Body of pancreas (tissue), 4 donors: Measurements from ENCODE around the gene ERO1A. TPM values are rescaled to one million over a fixed set of nuclear protein-coding genes. Genes with fewer than 3 reads are reported as not detected.

Source experiments
- ATAC-seq: fragments of 150-250 bp; one replicate; pipeline ENCODE4 v1.9.1; 2016
- DNase-seq, 4 donors: peaks; one replicate each; pipeline ENCODE4 v3.0.0-alpha.2; 2019
- H3K27ac ChIP-seq, 4 donors: fragments of 200-600 bp; sonication (generic); 1 replicate in 3 of 4; 2 replicates in 1 of 4; pipeline versions ENCODE4 v1.5.1 to v1.6.1; 2016 to 2019; ENCODE audit warnings: mild to moderate bottlenecking in 1 of 4, mixed read lengths in 1 of 4, moderate library complexity in 1 of 4
- H3K27me3 ChIP-seq, 2 donors: fragments of 200-600 bp; sonication (generic); one replicate each; pipeline ENCODE4 v1.6.0; 2016; ENCODE audit warnings: mild to moderate bottlenecking in 1 of 2
- H3K36me3 ChIP-seq, 2 donors: fragments of 200-600 bp; sonication (generic); replicated peaks in 1 of 2; 2 replicates each; pipeline ENCODE4 v1.5.1; 2016; ENCODE audit warnings: low read depth in 2 of 2; ENCODE audit not compliant: insufficient read depth in 1 of 2
- H3K4me1 ChIP-seq: fragments of 200-600 bp; sonication (generic); one replicate; pipeline ENCODE4 v1.6.0; 2016
- H3K4me3 ChIP-seq, 2 donors: fragments of 200-600 bp; sonication (generic); 1 replicate in 1 of 2; 2 replicates in 1 of 2; pipeline ENCODE4 v1.5.1; 2016 to 2019
- H3K9me3 ChIP-seq, 3 donors: fragments of 200-600 bp; sonication (generic); 1 replicate in 2 of 3; 2 replicates in 1 of 3; pipeline ENCODE4 v1.5.1; 2016
- POLR2A ChIP-seq, 3 donors: fragments of 450-650 bp; IDR thresholded peaks; one replicate each; pipeline ENCODE4 v1.6.1; 2016; ENCODE audit warnings: antibody characterized with exemption in 3 of 3, mild to moderate bottlenecking in 2 of 3
- WGBS, 2 donors: methylation state at CpG; one replicate each; pipeline ENCODE4 v1.1.5; 2017; 5-methylcytosine and 5-hydroxymethylcytosine counted together
- intact Hi-C: fragments of 100-400 bp; cut with DNase I; formaldehyde crosslinking; loops from one replicate; pipeline ENCODE4 v1.15.1; 2023
- total RNA-seq, 2 donors: library from RNA; depleted of rRNA; stranded (reverse); fragments of >200 nt; gene quantifications; one replicate each; pipeline ENCODE4 v1.1.0, GENCODE V29; 2016
- TF ChIP-seq, protein P1 (sequence below), 7 experiments: fragments of 450-650 bp in 4 of 7; fragments of 200-600 bp in 3 of 7; sonication (generic) in 3 of 7; IDR thresholded peaks; one replicate each; pipeline ENCODE4 v1.5.1; 2016 to 2019; ENCODE audit warnings: antibody characterized with exemption in 7 of 7

The ERO1A gene
- total RNA-seq, 2 donors from 2014 or later = 30.9 to 42.5 TPM

DNA sequence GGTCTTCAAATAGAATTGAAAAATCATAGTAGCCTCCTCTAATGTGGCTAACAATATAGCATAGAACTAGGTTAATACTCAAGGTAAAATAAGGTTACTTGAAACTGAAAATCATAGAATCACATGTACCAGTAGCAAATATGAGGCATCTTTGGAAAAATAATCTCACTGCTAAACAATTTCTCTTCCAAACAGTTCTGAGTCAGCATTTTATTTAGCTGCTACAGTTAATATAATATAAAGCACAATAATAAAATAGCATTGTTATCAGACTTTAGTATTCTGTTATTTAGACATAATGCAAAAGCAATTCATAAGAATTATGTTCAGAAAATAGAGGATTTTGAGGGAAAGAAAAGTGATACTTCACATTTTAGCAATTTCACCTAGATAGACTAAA, 35.0 kb downstream of the ERO1A start:
- Histone ChIP-seq H3K27ac (no peak overlapping the region), H3K4me1 (no peaks in the 10 kb centered on the region), H3K27me3 (no peaks in the 10 kb centered on the region), H3K36me3 (peaks cover 0 to 4% of the 10 kb centered on the region in 2 donors), H3K4me3 (no peak overlapping the region), H3K9me3 (no peaks in the 10 kb centered on the region)
- DNase-seq = no peak
- no peak for TF ChIP-seq POLR2A (IDR thresholded peaks at IDR 0.05)
- TF ChIP-seq, protein P1, sequence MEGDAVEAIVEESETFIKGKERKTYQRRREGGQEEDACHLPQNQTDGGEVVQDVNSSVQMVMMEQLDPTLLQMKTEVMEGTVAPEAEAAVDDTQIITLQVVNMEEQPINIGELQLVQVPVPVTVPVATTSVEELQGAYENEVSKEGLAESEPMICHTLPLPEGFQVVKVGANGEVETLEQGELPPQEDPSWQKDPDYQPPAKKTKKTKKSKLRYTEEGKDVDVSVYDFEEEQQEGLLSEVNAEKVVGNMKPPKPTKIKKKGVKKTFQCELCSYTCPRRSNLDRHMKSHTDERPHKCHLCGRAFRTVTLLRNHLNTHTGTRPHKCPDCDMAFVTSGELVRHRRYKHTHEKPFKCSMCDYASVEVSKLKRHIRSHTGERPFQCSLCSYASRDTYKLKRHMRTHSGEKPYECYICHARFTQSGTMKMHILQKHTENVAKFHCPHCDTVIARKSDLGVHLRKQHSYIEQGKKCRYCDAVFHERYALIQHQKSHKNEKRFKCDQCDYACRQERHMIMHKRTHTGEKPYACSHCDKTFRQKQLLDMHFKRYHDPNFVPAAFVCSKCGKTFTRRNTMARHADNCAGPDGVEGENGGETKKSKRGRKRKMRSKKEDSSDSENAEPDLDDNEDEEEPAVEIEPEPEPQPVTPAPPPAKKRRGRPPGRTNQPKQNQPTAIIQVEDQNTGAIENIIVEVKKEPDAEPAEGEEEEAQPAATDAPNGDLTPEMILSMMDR (IDR thresholded peaks at IDR 0.05) = no peak
- intact Hi-C loops = no loop called here
- ATAC-seq = no peak

DNA sequence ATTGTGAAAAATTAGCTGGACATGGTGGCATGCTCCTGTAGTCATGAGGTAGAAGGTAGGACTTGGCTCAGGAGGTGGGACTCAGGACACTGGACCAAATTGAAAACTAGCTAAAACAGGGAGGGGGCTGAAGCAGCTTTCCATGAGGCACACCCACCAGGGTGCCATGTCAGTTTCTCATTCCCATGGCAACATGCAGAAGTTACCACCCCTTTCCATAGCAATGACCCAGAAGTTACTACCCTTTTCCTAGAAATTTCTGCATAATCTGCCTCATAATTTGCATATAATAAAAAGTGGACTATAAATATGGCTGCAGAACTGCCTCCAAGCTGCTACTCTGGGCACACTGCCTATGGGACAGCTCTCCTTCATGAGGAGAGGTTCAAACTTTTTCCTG, 38.5 kb downstream of the ERO1A start:
- peaks cover 2 to 7% of the 10 kb centered on the region in 2 donors for H3K36me3 ChIP-seq
- H3K27ac ChIP-seq = no peak overlapping the region
- TF ChIP-seq, protein P1 (IDR thresholded peaks at IDR 0.05) = no peak
- no peak for TF ChIP-seq POLR2A (IDR thresholded peaks at IDR 0.05)
- no peaks in the 10 kb centered on the region for H3K4me1 ChIP-seq
- no peaks in the 10 kb centered on the region for H3K27me3 ChIP-seq
- ATAC-seq (no peak), DNase-seq (no peak)
- no peaks in the 10 kb centered on the region for H3K9me3 ChIP-seq
- no peak overlapping the region for H3K4me3 ChIP-seq
- intact Hi-C loops = no loop called here

DNA sequence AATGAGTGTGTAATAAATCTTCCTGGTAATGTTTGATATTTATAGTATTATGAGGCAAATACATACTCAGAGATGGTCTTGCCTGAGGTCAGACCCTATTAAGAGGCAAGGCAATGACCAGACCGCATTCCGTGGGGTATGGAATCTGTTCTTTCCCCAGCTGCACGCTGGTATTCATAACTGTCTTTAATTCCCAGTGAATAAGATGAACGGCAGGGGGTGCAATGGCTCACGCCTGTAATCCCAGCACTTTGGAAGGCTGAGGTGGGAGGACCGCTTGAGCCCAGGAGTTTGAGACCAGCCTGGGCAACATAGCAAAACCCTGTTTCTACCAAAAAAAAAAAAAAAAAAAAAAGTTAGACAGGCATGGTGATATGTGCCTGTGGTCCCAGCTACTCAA, 44.6 kb downstream of the ERO1A start:
- H3K36me3 ChIP-seq = peaks cover 11 to 17% of the 10 kb centered on the region in 2 donors
- no peak overlapping the region for H3K4me3 ChIP-seq
- DNase-seq = peak in 2 of 4 donors; percentile 8 to 21
- no peaks in the 10 kb centered on the region for H3K27me3 ChIP-seq
- H3K4me1 ChIP-seq = no peaks in the 10 kb centered on the region
- no peaks in the 10 kb centered on the region for H3K9me3 ChIP-seq
- 71 to 85% methylated on average over 6 of the region's 6 CpGs for WGBS, 2 donors
- intact Hi-C loops = no loop called here
- TF ChIP-seq POLR2A (IDR thresholded peaks at IDR 0.05) = no peak
- TF ChIP-seq, protein P1 (IDR thresholded peaks at IDR 0.05) = peak in 2 of 7 experiments; percentile 17 to 23
- H3K27ac ChIP-seq = no peak overlapping the region
- ATAC-seq = no peak

DNA sequence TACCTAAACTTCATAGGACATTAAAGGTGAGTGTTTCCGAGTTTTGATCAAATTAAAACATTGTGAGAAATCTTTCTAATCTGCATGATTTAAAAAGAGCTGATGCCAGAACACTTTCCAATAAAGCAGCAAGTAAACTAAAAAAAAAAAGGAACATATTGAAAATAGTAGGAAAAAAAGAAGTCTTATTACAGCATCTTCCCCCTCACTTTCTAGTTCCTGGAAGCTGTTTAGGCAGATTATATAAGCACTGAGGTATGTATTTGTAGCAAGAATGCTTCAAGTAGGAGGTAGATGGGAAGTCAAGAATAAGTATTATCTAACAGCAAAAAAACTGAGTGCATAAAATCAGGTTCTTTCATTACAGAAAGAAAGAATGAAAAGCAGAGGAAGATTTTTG, 45.8 kb downstream of the ERO1A start:
- Histone ChIP-seq H3K27ac (no peak overlapping the region), H3K36me3 (peaks cover 11 to 20% of the 10 kb centered on the region in 2 donors), H3K4me3 (no peak overlapping the region), H3K4me1 (no peaks in the 10 kb centered on the region), H3K27me3 (no peaks in the 10 kb centered on the region), H3K9me3 (no peaks in the 10 kb centered on the region)
- TF ChIP-seq, protein P1 (IDR thresholded peaks at IDR 0.05) = no peak
- TF ChIP-seq POLR2A (IDR thresholded peaks at IDR 0.05) = no peak
- intact Hi-C loops = loop anchor here (10.0 kb wide), 1 partner anchor 555 kb away; no protein-coding TSS in a partner anchor
- ATAC-seq (no peak), DNase-seq (no peak)
- 89 to 90% methylated on average over 1 of the region's 1 CpG for WGBS, 2 donors

DNA sequence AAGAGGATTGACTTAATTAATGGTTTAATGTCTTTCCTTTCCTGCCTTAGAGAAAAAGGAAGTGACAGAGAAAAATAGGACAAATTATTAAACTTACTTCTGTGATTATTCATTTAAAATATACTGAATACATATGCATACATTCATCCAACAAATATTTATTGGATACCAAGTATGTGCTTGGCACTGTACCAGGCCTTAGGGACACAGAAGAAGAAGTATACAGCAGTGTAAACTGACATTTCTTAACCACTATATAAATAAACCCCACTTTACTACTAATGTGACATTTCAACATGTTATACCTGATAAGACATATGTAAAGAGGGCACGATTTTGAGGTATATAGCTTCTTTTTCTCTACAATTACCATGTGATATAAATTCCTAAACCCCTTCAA, 53.6 kb downstream of the ERO1A start:
- 98 to 100% methylated on average over 1 of the region's 1 CpG for whole genome bisulfite sequencing, 2 donors
- DNase-seq (no peak), ATAC-seq (no peak)
- H3K36me3 ChIP-seq = peaks cover 0 to 13% of the 10 kb centered on the region in 2 donors
- H3K27me3 ChIP-seq = no peaks in the 10 kb centered on the region
- no peaks in the 10 kb centered on the region for H3K9me3 ChIP-seq
- H3K4me3 ChIP-seq = no peak overlapping the region
- H3K4me1 ChIP-seq = no peaks in the 10 kb centered on the region
- intact Hi-C loops = loop anchor here (10.0 kb wide), 1 partner anchor 547 kb away; no protein-coding TSS in a partner anchor
- no peak overlapping the region for H3K27ac ChIP-seq
- TF ChIP-seq, protein P1 (IDR thresholded peaks at IDR 0.05) = no peak
- no peak for TF ChIP-seq POLR2A (IDR thresholded peaks at IDR 0.05)
